Measurements from ENCODE around the gene NBEA. TPM values are rescaled to one million over a fixed set of nuclear protein-coding genes. Genes with fewer than 3 reads are reported as not detected.

The NBEA gene
- total RNA-seq, 1 experiment from 2014 or later: 0.51 TPM

- DNase-seq (ENCODE audit: low read depth): no peak
- in situ Hi-C loops (cut with HindIII; ENCODE audit: low pct_unique_long_range_greater_than_20kb, low sequenced_read_pairs): no loop called here
Observed at GRCh38 chr13:35496761-35497386, 554.8 kb downstream of the NBEA start.

- DNase-seq (ENCODE audit: low read depth): no peak
- in situ Hi-C loops (cut with HindIII; ENCODE audit: low pct_unique_long_range_greater_than_20kb, low sequenced_read_pairs): no loop called here
Observed at GRCh38 chr13:35498231-35498630, 556.2 kb downstream of the NBEA start.

- DNase-seq (ENCODE audit: low read depth): no peak
- in situ Hi-C loops (cut with HindIII; ENCODE audit: low pct_unique_long_range_greater_than_20kb, low sequenced_read_pairs): no loop called here
Observed at GRCh38 chr13:35499196-35499662, 557.2 kb downstream of the NBEA start.

- DNase-seq (ENCODE audit: low read depth): no peak
- in situ Hi-C loops (cut with HindIII; ENCODE audit: low pct_unique_long_range_greater_than_20kb, low sequenced_read_pairs): no loop called here
Observed at GRCh38 chr13:35499676-35500075, 557.6 kb downstream of the NBEA start.

GRCh38 chr13:35500144-35500543, 558.1 kb downstream of the NBEA start:
- DNase-seq (ENCODE audit: low read depth): no peak
- in situ Hi-C loops (cut with HindIII; ENCODE audit: low pct_unique_long_range_greater_than_20kb, low sequenced_read_pairs): no loop called here

GRCh38 chr13:35501661-35502235, 559.7 kb downstream of the NBEA start:
- DNase-seq (ENCODE audit: low read depth): no peak
- in situ Hi-C loops (cut with HindIII; ENCODE audit: low pct_unique_long_range_greater_than_20kb, low sequenced_read_pairs): no loop called here

- in situ Hi-C loops (cut with HindIII; ENCODE audit: low pct_unique_long_range_greater_than_20kb, low sequenced_read_pairs): no loop called here
Observed at GRCh38 chr13:35502456-35502855, 560.4 kb downstream of the NBEA start.

GRCh38 chr13:35512271-35512920, 570.3 kb downstream of the NBEA start:
- DNase-seq (ENCODE audit: low read depth): no peak
- in situ Hi-C loops (cut with HindIII; ENCODE audit: low pct_unique_long_range_greater_than_20kb, low sequenced_read_pairs): no loop called here

More at GRCh38 chr13:35502456-35502855, 560.4 kb downstream of the NBEA start:
- no peak for DNase-seq (ENCODE audit: low read depth)

GRCh38 chr13:35514061-35514477, 572.0 kb downstream of the NBEA start:
- no peak for DNase-seq (ENCODE audit: low read depth)
- in situ Hi-C loops (cut with HindIII; ENCODE audit: low pct_unique_long_range_greater_than_20kb, low sequenced_read_pairs): no loop called here

- no peak for DNase-seq (ENCODE audit: low read depth)
- in situ Hi-C loops (cut with HindIII; ENCODE audit: low pct_unique_long_range_greater_than_20kb, low sequenced_read_pairs): no loop called here
Observed at GRCh38 chr13:35514801-35515502, 572.9 kb downstream of the NBEA start.

- in situ Hi-C loops (cut with HindIII; ENCODE audit: low pct_unique_long_range_greater_than_20kb, low sequenced_read_pairs): no loop called here
- DNase-seq (ENCODE audit: low read depth): no peak
Observed at GRCh38 chr13:35518337-35518946, 576.4 kb downstream of the NBEA start.

GRCh38 chr13:35524171-35524570, 582.1 kb downstream of the NBEA start:
- DNase-seq (ENCODE audit: low read depth): no peak
- in situ Hi-C loops (cut with HindIII; ENCODE audit: low pct_unique_long_range_greater_than_20kb, low sequenced_read_pairs): no loop called here

GRCh38 chr13:35526577-35526976, 584.5 kb downstream of the NBEA start:
- in situ Hi-C loops (cut with HindIII; ENCODE audit: low pct_unique_long_range_greater_than_20kb, low sequenced_read_pairs): no loop called here
- no peak for DNase-seq (ENCODE audit: low read depth)

- DNase-seq (ENCODE audit: low read depth): no peak
- in situ Hi-C loops (cut with HindIII; ENCODE audit: low pct_unique_long_range_greater_than_20kb, low sequenced_read_pairs): no loop called here
Observed at GRCh38 chr13:35527451-35527850, 585.4 kb downstream of the NBEA start.

- no peak for DNase-seq (ENCODE audit: low read depth)
- in situ Hi-C loops (cut with HindIII; ENCODE audit: low pct_unique_long_range_greater_than_20kb, low sequenced_read_pairs): no loop called here
Observed at GRCh38 chr13:35530147-35530546, 588.1 kb downstream of the NBEA start.

GRCh38 chr13:35530581-35530980, 588.5 kb downstream of the NBEA start:
- DNase-seq (ENCODE audit: low read depth): no peak
- in situ Hi-C loops (cut with HindIII; ENCODE audit: low pct_unique_long_range_greater_than_20kb, low sequenced_read_pairs): no loop called here

- DNase-seq (ENCODE audit: low read depth): no peak
- in situ Hi-C loops (cut with HindIII; ENCODE audit: low pct_unique_long_range_greater_than_20kb, low sequenced_read_pairs): no loop called here
Observed at GRCh38 chr13:35531526-35531925, 589.5 kb downstream of the NBEA start.

GRCh38 chr13:35534343-35534742, 592.3 kb downstream of the NBEA start:
- no peak for DNase-seq (ENCODE audit: low read depth)
- in situ Hi-C loops (cut with HindIII; ENCODE audit: low pct_unique_long_range_greater_than_20kb, low sequenced_read_pairs): no loop called here

- in situ Hi-C loops (cut with HindIII; ENCODE audit: low pct_unique_long_range_greater_than_20kb, low sequenced_read_pairs): no loop called here
- DNase-seq (ENCODE audit: low read depth): no peak
Observed at GRCh38 chr13:35548790-35549189, 606.7 kb downstream of the NBEA start.

Data from Caki2 (cell line).